ENCODE measurements around the gene STT3B. TPM values are rescaled to one million over a fixed set of nuclear protein-coding genes. Genes with fewer than 3 reads are reported as not detected.

The STT3B gene
- total RNA-seq, 1 donor from 2014 or later = 213 TPM

- H3K36me3 ChIP-seq = peaks cover 11% of the 10 kb centered on the region
- peaks cover 47% of the 10 kb centered on the region for H3K36me3 Mint-ChIP-seq
Measured at GRCh38 chr3:31629054-31629453, 96.3 kb downstream of the STT3B start.

DNA sequence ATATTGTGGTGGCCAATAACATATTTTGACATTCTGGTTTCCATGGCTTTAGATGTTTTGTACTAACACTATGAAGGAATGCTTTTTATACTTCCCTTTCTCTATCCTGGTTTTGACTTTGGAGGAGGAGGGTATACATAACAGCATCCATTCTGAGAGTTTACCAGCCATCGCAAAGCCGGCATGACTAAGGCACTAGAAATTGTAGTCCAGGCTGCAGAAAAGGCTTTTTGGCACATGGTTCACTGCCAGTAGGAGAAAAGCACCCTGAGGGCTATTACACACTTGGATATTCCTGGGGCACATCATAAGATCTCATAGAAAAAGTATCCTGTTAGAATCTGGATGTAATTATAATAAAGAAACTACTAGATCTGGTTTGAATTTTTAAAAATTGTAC lies 101.8 kb downstream of the STT3B start:
- Histone ChIP-seq H3K36me3 (peaks cover 14% of the 10 kb centered on the region), H4K20me1 (ENCODE audit: low read depth) (no peaks in the 10 kb centered on the region), H3K9me3 (ENCODE audit: low read depth) (no peaks in the 10 kb centered on the region), H2AFZ (replicated peaks) (no peak overlapping the region), H3K27ac (no peak overlapping the region), H3F3A (ENCODE audit: low read depth) (no peaks in the 10 kb centered on the region), H3K4me1 (no peaks in the 10 kb centered on the region), H3K4me2 (no peak overlapping the region), H3K27me3 (no peaks in the 10 kb centered on the region), H3K79me2 (ENCODE audit: low read depth) (no peaks in the 10 kb centered on the region), H3K9ac (no peak overlapping the region), H3K4me3 (no peak overlapping the region)
- Mint-ChIP-seq H3K27ac (no peak overlapping the region), H3K9me3 (no peaks in the 10 kb centered on the region), H3K36me3 (peaks cover 34% of the 10 kb centered on the region), H3K27me3 (ENCODE audit: insufficient read depth, low read depth) (no peaks in the 10 kb centered on the region), H3K4me3 (no peak overlapping the region), H3K4me1 (no peaks in the 10 kb centered on the region)
- no peak for TF ChIP-seq EZH2 (IDR thresholded peaks at IDR 0.05)
- TF ChIP-seq EZH2phosphoT487 (IDR thresholded peaks at IDR 0.05) = no peak
- no peak for TF ChIP-seq CTCF (IDR thresholded peaks at IDR 0.05)
- DNase-seq (ENCODE audit: low spot score) = no peak

More at GRCh38 chr3:31629054-31629453, 96.3 kb downstream of the STT3B start:
- Histone ChIP-seq H3K9me3 (ENCODE audit: low read depth) (no peaks in the 10 kb centered on the region), H2AFZ (replicated peaks) (no peak overlapping the region), H3K79me2 (ENCODE audit: low read depth) (no peaks in the 10 kb centered on the region), H3K4me2 (no peak overlapping the region), H3K4me1 (peaks cover 8% of the 10 kb centered on the region), H4K20me1 (ENCODE audit: low read depth) (no peaks in the 10 kb centered on the region), H3K4me3 (no peak overlapping the region), H3F3A (ENCODE audit: low read depth) (no peaks in the 10 kb centered on the region), H3K27me3 (no peaks in the 10 kb centered on the region), H3K27ac (no peak overlapping the region), H3K9ac (no peak overlapping the region)
- no peak for DNase-seq (ENCODE audit: low spot score)
- Mint-ChIP-seq H3K27ac (no peak overlapping the region), H3K4me1 (no peaks in the 10 kb centered on the region), H3K9me3 (no peaks in the 10 kb centered on the region), H3K27me3 (ENCODE audit: insufficient read depth, low read depth) (no peaks in the 10 kb centered on the region), H3K4me3 (no peak overlapping the region)
- no peak for TF ChIP-seq CTCF (IDR thresholded peaks at IDR 0.05)
- no peak for TF ChIP-seq EZH2 (IDR thresholded peaks at IDR 0.05)
- TF ChIP-seq EZH2phosphoT487 (IDR thresholded peaks at IDR 0.05) = no peak

DNA sequence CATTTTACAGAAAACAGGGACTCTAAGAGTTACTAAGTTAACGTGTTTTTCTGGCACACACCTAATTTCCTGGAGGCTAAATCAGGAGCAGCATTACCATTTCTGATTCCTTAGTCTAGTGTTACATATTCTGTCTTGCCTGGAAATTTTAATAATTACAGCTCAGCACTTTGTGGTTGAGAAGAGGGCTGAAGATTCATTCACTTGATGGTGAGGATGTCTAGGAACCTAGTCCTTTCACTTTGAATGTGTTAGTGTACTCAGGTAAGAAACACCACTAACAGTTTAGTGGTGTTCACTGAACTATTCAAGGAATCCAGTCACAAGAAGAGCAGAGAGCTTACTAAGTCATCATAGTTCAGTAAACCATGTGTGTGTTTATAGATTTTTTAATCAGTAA lies 102.8 kb downstream of the STT3B start:
- H3K4me3 ChIP-seq = no peak overlapping the region
- no peak for TF ChIP-seq EZH2 (IDR thresholded peaks at IDR 0.05)
- no peak for TF ChIP-seq EZH2phosphoT487 (IDR thresholded peaks at IDR 0.05)
- TF ChIP-seq CTCF (IDR thresholded peaks at IDR 0.05) = no peak
- no peak overlapping the region for H3K27ac Mint-ChIP-seq
- no peaks in the 10 kb centered on the region for H3K27me3 Mint-ChIP-seq (ENCODE audit: insufficient read depth, low read depth)
- no peak overlapping the region for H3K9ac ChIP-seq
- no peak for DNase-seq (ENCODE audit: low spot score)
- no peaks in the 10 kb centered on the region for H3F3A ChIP-seq (ENCODE audit: low read depth)
- H3K36me3 ChIP-seq = peaks cover 14% of the 10 kb centered on the region
- no peak overlapping the region for H2AFZ ChIP-seq (replicated peaks)
- no peak overlapping the region for H3K4me3 Mint-ChIP-seq
- no peaks in the 10 kb centered on the region for H3K9me3 Mint-ChIP-seq
- H3K4me2 ChIP-seq = no peak overlapping the region
- H3K79me2 ChIP-seq (ENCODE audit: low read depth) = no peaks in the 10 kb centered on the region
- H3K4me1 Mint-ChIP-seq = no peaks in the 10 kb centered on the region
- peaks cover 23% of the 10 kb centered on the region for H3K36me3 Mint-ChIP-seq
- H3K27me3 ChIP-seq = no peaks in the 10 kb centered on the region
- no peaks in the 10 kb centered on the region for H3K9me3 ChIP-seq (ENCODE audit: low read depth)
- no peak overlapping the region for H3K27ac ChIP-seq
- H4K20me1 ChIP-seq (ENCODE audit: low read depth) = no peaks in the 10 kb centered on the region
- no peaks in the 10 kb centered on the region for H3K4me1 ChIP-seq
